Medulla oblongata (tissue), 1 donor: ENCODE measurements around the gene FBXL20.
"Not testable (repeated sequence)": the region's sequence is repeated elsewhere in the genome, so short reads cannot be mapped to it uniquely, and the experiment has no call there.

Source experiments
- DNase-seq: peaks from one replicate; pipeline ENCODE4 v3.0.0-alpha.2; 2015; ENCODE audit errors: extremely low spot score

Gene FBXL20

DNA sequence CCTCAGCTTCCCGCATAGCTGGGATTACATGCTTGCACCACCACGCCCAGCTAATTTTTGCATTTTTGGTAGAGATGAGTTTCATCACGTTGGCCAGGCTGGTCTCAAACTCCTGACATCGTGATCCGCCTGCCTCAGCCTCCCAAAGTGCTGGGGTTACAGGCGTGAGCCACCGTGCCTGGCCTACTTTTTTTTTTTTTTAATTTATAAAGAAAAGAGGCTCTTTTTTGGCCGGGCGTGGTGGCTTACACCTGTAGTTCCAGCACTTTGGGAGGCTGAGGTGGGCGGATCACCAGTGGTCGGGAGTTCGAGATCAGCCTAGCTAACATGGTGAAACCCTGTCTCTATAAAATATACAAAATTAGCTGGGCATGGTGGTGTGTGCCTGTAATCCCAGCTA is 151.3 kb downstream of the FBXL20 start:
- not testable (repeated sequence) for DNase-seq

DNA sequence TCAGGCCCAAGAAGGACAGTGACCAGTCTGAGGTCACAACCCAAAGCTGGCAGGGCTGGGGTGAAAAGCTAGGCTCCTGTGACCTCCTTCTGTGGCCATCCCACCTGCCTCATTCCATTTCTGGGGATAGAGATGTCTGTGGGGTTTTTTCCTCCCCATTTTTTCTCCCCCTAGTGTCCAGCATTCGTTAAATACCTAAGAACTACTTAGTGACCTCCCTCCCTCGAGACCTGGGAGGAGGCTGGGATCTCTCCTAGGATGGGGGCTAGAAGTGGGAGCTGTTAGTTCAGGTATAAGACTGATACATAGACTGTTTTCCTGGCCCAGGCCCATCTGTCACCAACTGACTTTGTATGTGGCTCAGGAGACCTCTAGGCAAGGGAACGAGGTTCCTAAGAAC is 155.2 kb downstream of the FBXL20 start:
- DNase-seq = no peak

DNA sequence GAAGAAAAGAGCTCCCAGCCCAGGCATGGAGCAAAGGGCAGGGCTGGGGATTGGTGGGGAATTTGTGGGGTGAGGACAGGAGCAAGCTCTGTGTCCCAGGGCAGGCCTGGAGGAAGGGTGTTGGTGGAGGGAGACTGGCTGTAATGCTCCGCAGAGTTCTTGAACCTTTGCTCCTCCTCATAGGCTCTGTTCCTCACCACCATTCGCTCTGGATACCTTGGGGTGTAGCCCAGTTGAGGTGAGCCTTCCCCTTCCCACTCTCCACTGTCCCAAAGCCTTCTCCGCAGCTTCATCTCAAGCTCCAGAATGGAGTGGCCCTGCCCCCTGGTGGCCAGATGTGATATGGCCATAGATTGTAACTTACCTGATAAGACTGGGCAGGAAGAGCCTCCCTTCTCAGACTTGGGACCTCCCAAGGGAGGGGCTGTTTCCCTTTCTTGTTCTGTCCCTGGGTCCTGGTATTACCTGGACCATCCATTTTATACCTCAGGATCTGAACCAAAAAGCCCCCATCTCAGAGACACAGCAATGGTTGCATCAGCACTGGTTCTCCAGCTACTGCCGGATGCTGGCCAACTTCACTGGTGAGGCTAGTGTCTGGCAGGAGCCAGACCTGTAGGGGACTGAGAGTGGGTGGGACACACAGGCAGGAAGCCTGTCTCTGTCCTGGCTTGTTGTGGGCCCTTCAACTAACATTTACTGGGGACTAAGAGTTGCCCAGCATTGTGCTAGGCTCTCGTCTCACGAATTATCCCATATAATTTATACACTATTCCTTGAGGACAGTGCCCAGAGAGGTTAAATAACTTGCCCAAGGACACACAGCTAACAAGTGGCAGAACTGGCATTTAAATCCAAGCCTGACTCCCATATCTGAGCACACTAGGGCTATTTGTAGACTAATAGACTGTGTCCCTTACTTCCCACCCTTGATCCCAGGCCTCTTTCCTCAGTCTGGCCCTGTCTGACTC is 156.5 kb downstream of the FBXL20 start:
- peak; percentile 91 for DNase-seq

DNA sequence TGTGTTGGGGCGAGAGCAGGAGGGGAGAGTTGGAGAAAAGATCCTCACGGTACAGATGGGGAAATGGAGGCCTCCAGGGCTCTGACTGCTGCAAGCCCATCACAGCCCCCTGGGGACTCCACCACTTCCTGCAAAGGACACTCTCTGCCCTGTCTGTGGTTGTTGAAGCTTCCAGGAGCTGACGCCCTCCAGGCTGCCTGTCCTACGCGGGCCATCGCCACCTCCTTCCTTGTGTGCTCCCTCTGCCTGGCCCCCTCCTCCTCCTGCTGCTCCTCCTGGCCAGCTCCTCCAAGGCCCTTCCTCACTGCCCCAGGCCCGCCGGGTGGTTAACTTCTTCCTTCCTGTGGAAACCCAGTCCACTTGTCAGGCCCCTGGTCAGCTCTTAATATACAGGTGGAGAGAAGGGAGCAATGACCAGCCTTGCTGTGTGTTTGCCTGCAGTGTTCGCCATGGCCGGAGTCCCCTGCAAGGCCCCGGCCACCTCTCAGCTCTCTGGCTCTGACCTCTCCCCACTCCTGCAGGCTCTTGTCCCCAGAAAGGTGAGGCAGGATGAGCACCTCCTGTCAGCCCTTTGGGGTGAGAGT is 157.3 kb downstream of the FBXL20 start:
- no peak for DNase-seq

DNA sequence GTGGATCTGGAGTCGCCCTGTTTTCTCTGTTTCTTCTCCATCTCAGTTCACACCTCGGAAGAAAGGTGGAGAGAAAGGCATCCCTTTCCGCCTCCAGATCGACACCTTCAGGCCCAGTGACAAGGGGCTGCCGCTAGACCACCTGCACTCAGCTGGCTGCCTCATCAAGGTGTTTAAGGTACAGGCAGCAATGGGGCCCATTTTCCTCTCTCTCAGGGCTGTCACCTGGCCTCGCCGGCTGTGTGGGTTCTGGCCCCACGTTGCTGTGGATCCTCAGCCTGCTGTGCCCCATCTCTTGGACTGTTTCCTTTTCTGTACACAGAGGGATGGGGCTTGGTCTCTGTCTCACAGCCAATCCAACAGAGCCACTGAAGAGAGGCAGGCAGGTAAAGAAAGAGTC is 158.3 kb downstream of the FBXL20 start:
- no peak for DNase-seq

DNA sequence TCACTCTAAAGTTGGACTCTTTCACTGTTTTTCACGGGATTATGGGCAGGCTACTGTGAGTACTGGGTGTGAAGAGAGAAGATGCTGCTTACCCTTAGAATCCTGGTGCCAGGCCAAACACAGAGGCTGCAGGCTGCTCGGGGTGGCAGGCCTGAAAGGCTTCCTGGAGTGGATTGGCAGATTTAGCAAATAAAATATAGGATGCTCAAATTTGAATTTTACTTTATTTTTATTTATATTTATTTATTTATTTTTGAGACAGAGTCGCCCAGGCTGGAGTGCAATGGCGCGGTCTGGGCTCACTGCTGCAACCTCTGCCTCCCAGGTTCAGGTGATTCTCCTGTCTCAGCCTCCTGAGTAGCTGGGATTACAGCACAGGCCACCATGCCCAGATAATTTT is 160.8 kb downstream of the FBXL20 start:
- no peak for DNase-seq

DNA sequence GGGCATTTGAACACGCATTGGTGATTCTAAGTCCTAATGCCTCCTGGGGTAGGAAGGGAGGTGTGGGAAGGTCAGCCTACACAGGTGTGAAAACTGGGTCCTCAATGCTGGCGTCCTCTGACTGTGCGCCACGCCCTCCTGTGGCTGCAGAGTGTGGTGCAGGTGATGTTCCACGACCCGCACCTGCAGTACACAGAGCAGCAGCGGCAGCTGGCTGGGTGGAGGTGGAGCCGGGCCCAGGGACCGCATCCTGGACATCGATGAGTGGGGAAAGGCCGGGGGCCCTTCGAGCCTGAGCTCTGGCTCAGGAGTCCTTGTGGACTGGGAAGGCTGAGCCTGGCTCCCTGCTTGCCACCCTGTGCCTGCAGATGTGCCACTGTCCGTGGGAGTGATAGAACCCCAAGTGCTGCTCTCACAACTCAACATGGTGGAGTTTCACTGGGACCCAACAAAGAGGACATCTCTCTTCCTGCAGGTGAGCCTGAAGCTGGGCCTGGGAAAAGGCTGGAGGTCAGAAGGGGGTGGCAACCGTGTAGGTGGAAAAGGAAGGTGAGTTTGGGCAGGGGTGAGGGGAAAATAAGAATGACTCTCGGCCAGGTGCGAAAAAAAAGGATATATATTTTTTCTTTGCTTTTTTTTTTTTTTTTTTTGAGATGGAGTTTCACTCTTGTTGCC is 161.6 kb downstream of the FBXL20 start:
- no peak for DNase-seq

DNA sequence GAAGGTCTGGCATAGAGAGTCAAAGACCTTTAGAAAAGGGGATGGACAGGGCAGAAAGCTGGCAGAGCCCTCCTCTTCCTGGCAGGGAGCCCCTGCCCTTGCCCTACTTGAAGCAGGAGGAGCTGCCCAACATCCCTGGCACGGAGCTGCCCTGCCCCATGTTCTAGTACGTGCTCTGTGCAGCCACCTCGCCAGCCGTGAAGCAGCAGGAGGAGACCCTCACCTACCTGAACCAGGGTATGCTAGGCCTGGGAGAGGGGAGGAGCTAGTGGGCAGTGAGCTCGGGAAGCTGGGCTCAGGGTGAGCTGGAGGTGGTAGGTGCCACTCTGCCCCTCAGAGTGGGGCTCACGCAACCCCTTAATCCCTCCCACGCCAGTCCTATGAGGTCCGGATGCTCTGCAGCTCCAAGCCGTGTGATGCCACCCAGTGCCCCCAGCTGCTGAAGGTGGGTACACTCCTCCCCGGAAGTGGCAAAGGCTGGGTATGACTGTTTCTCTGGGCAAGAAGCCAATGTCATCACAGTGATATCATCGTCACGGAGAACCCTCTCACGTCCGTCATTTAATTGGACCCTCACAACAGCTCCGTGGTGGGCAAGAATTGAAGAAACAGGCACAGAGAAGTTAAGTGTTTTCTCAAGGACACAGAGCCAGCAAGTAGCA is 163.0 kb downstream of the FBXL20 start:
- DNase-seq = no peak

DNA sequence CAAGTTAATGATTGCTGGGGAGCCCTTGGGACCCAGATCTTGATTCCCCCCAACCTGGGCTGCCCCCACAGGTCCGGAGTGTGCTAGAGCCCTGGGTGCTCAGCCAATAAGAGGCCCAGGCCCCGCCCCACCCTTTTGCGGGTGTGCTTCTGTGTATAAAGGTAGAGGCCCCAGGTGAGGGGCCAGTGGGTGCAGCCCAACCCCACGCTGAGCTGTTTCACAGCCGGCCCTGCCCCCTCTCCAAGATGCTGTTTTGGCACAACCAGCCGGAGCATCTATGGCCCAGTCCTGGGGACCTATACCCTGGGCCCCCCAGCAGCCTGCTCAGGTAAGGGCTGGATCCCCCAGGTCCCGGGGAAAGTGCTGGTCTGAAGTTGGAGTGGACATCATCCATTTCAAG is 163.8 kb downstream of the FBXL20 start:
- DNase-seq = no peak

DNA sequence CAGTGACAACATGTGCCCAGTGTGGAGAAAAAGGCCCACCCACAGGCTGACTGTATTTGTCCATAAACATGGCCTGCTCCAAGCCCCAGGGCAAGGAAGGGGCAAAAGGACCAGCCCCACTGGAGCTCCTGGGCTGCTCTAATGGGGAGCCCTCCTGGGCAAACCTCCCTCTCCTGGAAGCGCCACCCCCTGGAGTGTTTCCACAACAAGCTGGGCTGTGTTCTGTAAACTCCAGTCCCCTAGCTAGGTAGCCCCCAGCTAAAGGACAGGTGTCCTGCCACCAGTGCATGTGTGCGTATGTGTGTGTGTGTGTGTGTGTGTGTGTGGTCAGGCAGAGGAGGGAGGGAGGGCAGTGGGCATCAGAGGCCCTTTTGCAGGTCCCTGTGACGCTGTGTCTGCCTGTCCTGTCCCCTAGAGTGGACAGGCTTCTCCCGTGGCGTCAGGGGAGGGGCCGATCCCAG is 164.4 kb downstream of the FBXL20 start:
- no peak for DNase-seq

DNA sequence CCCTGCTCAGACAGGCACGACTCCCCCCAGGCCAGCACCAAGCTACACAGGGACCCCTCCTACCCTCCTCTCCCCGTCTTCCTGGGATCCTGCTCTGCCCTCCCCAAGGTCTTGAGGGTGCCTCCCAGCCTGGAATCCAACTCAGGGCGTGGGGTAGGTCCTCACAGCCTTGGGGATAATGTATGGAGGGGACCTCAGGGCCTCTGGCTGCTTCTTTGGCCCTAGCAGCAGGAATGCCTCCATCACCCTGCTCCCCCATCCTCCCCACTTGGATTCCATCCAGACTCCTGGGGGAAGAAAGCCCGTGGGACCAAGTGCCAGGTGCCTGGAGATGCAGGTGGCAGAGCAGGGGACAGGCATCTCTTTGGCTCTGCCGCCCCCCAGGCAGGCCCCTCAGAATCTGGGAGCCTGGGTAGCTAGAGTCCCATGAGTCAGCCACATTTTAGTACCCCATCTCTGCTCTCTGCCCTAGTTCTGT is 164.9 kb downstream of the FBXL20 start:
- DNase-seq = no peak

DNA sequence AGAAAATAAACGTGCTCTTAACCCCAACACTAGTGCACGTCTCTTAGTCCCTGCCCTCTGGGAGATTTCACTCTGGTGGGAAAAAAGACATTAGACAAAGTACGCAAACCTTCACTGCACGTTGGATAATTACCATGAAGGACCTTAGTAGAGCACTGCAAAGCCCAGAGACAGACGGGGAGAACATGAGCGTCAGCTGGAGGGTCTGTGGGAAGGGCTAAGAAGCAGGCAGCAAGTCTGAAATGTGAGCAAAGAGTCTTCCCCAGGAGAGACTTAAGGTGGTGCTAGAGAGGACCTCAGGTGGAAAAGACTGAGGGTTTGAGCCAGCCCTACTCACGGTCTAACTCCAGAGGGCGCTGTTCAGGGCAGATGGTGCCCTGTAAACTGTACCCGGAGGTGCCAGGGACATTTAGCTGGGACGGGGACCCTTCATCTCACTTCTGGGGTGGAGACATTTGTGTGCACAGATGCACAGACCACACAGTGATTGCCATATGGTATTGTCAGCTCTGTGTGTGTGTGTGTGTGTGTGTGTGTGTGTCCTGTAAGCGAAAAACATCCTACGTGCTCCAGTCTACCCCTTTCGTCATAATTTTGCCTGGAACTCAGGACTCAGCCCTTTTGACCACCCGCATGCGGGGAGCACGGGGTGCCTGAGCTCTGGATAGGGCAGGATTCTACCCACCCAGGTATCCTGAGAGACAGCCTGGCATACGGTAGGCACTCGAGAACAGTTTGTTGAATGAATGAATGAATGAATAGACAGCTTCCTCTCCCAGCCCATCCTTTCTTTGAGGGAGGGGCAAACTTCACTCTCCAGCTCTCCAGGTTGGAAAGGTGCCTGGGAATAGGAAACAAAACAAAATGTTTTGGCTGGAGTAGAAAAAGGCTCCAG is 165.6 kb downstream of the FBXL20 start:
- DNase-seq = no peak

DNA sequence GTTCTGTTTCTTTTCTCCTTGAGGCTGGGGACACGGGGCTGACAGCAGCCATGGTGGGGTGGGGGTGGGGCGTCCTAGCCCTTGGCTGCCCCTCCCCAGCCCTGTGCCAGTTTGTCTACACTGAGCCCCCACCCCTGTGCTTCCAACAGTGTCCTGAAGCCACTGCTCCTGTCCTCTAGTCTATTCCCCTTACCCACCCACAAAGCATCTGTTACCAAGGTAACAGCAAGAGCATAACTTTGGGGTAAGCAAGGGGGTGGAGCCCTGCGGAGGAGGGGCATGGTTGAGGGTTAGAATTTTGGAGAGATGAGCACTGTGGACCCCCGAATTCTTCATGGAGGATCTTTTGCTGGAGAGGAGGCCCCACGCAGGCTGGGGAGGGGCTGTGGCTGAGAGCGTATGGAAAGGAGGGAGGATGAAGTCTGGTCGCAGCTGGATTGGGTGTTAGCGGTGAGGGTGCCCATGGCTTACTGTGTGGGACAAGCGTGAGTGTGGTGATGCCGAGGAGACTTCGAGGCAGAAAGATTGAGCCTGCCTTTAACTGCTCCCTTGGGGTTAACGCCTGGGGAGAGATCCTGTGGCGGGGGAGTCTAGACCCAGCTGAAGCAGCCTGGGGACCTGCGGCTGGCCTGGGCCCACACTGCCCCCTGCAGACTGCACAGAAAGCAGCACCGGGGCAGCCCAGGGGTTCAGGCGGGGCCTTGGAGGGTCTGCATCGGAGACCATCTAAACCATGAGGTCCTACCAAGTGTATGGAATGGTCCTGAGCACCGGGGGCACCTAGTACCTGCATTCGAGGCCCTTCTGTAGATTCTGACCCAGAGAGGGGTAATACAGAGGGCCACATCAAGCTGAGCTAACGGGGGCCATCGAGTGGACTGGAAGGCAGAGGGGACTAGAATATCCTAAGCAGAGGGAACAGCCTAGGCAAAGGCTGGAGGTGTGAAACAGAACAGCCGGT is 169.6 kb downstream of the FBXL20 start:
- peak; percentile 24 for DNase-seq

DNA sequence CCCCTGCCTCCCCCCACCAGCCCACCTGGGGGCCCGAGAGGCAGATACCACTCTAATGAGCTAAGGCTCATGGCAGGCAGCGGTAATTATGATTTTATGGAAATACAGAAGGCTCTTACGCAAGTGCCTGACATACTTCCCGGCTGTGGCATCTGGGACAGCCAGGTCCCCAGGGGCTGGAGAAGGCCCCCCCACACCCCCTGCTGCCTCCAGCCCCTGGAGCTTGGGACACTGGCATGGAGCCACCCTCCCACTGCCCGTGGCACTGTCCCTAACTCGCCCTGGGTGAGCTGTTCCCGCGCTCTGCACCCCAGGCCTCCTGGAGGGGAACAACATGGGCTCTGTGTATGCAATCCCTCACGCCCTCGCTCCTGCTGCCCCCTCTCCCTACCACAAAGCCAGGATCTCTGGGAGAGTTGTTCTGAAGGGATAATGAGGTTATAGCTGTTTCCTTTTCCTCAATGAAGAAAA is 170.3 kb downstream of the FBXL20 start:
- no peak for DNase-seq

DNA sequence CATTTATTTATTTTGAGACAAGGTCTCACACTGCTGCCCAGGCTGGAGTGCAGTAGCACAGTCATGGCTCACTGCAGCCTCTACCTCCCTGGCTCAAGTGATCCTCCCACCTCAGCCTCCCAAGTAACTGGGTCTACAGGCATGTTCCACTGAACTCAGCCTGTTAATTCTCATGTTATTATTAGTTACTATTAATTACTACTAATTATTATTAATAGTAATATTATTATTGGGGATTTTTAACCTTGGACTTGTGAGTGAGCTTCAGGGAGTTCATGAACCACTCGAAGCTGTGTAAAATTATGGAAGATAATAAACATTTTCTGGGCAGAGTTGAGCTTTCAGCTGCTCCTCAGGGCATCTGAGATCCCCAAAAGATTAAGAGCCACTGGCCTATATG is 171.1 kb downstream of the FBXL20 start:
- no peak for DNase-seq

DNA sequence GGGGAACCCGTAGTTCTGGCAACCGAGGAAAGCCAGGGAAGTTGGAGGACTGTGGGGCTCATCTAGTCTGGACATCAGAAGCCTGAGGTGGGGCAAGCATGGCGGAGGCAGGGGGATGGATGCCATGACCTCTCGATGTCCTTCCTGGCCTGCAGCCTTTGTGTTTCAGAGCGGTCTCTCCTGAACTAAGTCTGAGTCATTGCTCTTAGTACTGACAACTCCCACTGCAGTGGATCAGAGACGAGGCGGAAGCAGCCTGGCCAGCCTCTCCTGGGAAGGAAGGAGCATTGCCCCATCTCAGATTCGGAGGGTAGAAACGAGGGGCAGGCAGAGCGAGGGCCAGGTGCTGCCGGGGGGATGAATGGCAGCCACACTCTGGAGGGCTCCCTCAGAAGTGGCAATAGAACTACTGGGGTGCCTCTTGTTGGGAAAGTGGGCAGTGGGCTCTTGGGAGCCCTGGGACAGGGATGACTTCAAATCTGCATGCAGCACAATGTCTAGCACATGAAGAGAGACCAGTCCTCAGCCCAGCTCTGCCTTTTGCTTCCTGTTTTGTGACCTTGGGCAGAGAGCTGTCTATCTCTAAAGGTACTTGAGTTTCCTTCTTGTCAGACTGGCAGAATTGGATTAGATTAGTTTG is 172.0 kb downstream of the FBXL20 start:
- no peak for DNase-seq

DNA sequence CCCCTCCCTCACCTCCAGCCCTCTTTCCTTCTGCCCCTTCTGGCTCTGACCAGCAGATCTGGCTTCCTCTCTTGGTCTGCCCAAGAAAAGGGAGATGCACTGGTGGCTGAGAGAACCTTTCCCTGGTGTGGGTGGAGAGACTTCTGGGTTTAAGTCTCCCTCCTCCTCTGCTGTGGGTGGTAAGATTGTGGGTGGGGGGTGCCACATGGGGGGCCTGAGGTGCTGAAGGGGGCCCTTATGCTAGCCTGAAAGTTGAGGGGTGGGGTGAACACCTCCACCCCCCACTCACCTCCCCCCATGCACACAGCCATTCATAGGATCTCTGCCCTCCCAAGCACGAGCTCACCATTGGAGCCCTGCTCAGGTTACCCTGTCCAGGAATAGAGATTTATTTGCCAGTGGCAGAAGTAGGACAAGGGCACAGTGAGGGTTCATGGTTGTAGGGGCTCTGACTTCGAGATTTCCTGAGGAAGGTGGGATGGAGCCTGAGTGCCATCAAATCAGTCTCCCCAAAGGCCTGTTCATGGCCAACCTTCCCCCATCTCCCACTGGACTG is 174.0 kb downstream of the FBXL20 start:
- no peak for DNase-seq

DNA sequence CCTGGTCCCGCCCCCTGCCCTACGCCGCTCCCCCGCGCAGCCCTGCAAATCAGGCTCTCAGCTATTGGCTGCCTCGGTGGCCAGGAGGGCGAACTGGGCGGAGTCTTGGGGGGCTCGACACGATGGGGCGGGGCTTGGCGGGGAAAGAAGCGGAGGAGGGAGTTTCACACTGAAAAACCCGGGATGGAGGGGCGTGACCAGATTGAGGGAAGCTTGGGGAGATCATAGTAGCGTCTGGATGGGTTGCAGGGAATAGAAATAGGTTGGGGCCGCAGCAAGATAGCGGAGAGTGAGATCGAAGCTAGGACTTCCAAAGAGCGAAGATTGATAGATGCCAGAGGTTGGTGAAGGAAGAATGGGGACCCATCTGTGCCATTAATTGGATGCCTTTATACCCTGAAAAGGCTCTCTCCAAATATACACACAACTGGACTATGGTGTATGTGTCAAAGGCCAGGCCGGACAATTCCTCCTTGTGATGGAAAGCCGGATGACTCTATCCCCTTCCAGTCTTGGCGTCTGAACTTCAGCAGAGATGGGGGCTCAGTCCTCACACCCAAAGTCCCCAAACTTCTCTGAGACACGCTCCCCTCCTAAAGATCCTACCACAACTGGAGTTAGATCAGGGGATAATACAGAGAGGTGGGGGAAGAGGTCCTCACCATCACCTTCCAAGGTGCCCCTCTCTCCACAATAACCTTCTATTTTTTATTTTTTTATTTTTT is 175.3 kb downstream of the FBXL20 start:
- DNase-seq = peak; percentile 21
